Measurements from ENCODE around the gene CCND2. TPM values are rescaled to one million over a fixed set of nuclear protein-coding genes. Genes with fewer than 3 reads are reported as not detected.

CCND2 gene
- total and polyA plus RNA-seq, 12 donors = 28.4 to 428 (median 239) TPM

GRCh38 chr12:4283512-4284255 lies 10.1 kb downstream of the CCND2 start:
- H3K27me3 ChIP-seq = no peaks in the 10 kb centered on the region
- no peak overlapping the region for H3K4me3 ChIP-seq
- intact Hi-C loops (cut with DNase I) = loop anchor here in 1 of 2 donors (10.0 kb wide), 1 partner anchor 399 kb away; no protein-coding TSS in a partner anchor
- peak overlapping the region in 1 of 5 donors; percentile 0 for H3K27ac ChIP-seq
- H3K4me1 ChIP-seq (replicated peaks in 1 of 2) = peaks cover 61 to 64% of the 10 kb centered on the region in 2 donors
- H3K9me3 ChIP-seq (replicated peaks in 1 of 3) = no peaks in the 10 kb centered on the region
- WGBS, 4 donors = 70 to 77% (median 73%) methylated on average over 10 to 12 of the region's 12 CpGs
- no peak for DNase-seq
- TF ChIP-seq POLR2A (IDR thresholded peaks at IDR 0.05) (no peak), CTCF (IDR thresholded peaks at IDR 0.05) (no peak)
- H3K36me3 ChIP-seq (replicated peaks in 1 of 2) = peaks cover 0 to 87% of the 10 kb centered on the region in 2 donors

- 87 to 94% (median 91%) methylated on average over 4 of the region's 4 CpGs for WGBS, 4 donors
- Histone ChIP-seq H3K27me3 (no peaks in the 10 kb centered on the region), H3K4me3 (no peak overlapping the region), H3K4me1 (replicated peaks in 1 of 2) (peaks cover 56 to 59% of the 10 kb centered on the region in 2 donors), H3K27ac (peak overlapping the region in 1 of 5 donors; percentile 0), H3K36me3 (replicated peaks in 1 of 2) (peaks cover 0 to 87% of the 10 kb centered on the region in 2 donors), H3K9me3 (replicated peaks in 1 of 3) (no peaks in the 10 kb centered on the region)
- no peak for TF ChIP-seq POLR2A (IDR thresholded peaks at IDR 0.05)
- TF ChIP-seq CTCF (IDR thresholded peaks at IDR 0.05) = no peak
- no peak for DNase-seq
- intact Hi-C loops (cut with DNase I) = loop anchor here in 1 of 2 donors (10.0 kb wide), 1 partner anchor 400 kb away; no protein-coding TSS in a partner anchor
Measured at GRCh38 chr12:4284306-4284705, 10.7 kb downstream of the CCND2 start.

- WGBS, 4 donors = 89 to 92% (median 91%) methylated on average over 6 to 8 of the region's 8 CpGs
- H3K27me3 ChIP-seq = no peaks in the 10 kb centered on the region
- TF ChIP-seq POLR2A (IDR thresholded peaks at IDR 0.05) (no peak), CTCF (IDR thresholded peaks at IDR 0.05) (no peak)
- DNase-seq = peak in 1 of 7 donors; percentile 21
- H3K9me3 ChIP-seq (replicated peaks in 1 of 3) = no peaks in the 10 kb centered on the region
- H3K36me3 ChIP-seq (replicated peaks in 1 of 2) = peaks cover 0 to 86% of the 10 kb centered on the region in 2 donors
- no peak overlapping the region for H3K4me3 ChIP-seq
- intact Hi-C loops (cut with DNase I) = loop anchor here in 1 of 2 donors (10.0 kb wide), 1 partner anchor 400 kb away; no protein-coding TSS in a partner anchor
- peak overlapping the region in 1 of 5 donors; percentile 24 for H3K27ac ChIP-seq
- peaks cover 51 to 57% of the 10 kb centered on the region in 2 donors for H3K4me1 ChIP-seq (replicated peaks in 1 of 2)
Measured at GRCh38 chr12:4285070-4285469, 11.5 kb downstream of the CCND2 start.

GRCh38 chr12:4286228-4286627 lies 12.7 kb downstream of the CCND2 start:
- WGBS, 4 donors = 59 to 75% (median 73%) methylated on average over 5 to 12 of the region's 12 CpGs
- TF ChIP-seq CTCF (IDR thresholded peaks at IDR 0.05) = no peak
- no peak for TF ChIP-seq POLR2A (IDR thresholded peaks at IDR 0.05)
- peak overlapping the region in 1 of 5 donors; percentile 13 for H3K27ac ChIP-seq
- DNase-seq = no peak
- H3K36me3 ChIP-seq (replicated peaks in 1 of 2) = peaks cover 0 to 82% of the 10 kb centered on the region in 2 donors
- intact Hi-C loops (cut with DNase I) = loop anchor here in 1 of 2 donors (10.0 kb wide), 1 partner anchor 401 kb away; no protein-coding TSS in a partner anchor
- peaks cover 39 to 52% of the 10 kb centered on the region in 2 donors for H3K4me1 ChIP-seq (replicated peaks in 1 of 2)
- H3K9me3 ChIP-seq (replicated peaks in 1 of 3) = no peaks in the 10 kb centered on the region
- H3K27me3 ChIP-seq = no peaks in the 10 kb centered on the region
- no peak overlapping the region for H3K4me3 ChIP-seq
